ENCODE results near the gene SDS. TPM values are rescaled to one million over a fixed set of nuclear protein-coding genes. Genes with fewer than 3 reads are reported as not detected.
A peak's percentile ranks its signal among the peaks of the same experiment; 100 is the strongest.
"Not testable (repeated sequence)": the region's sequence is repeated elsewhere in the genome, so short reads cannot be mapped to it uniquely, and the experiment has no call there.

Gene SDS
- total RNA-seq, 1 donor from 2014 or later, result not detected

DNA sequence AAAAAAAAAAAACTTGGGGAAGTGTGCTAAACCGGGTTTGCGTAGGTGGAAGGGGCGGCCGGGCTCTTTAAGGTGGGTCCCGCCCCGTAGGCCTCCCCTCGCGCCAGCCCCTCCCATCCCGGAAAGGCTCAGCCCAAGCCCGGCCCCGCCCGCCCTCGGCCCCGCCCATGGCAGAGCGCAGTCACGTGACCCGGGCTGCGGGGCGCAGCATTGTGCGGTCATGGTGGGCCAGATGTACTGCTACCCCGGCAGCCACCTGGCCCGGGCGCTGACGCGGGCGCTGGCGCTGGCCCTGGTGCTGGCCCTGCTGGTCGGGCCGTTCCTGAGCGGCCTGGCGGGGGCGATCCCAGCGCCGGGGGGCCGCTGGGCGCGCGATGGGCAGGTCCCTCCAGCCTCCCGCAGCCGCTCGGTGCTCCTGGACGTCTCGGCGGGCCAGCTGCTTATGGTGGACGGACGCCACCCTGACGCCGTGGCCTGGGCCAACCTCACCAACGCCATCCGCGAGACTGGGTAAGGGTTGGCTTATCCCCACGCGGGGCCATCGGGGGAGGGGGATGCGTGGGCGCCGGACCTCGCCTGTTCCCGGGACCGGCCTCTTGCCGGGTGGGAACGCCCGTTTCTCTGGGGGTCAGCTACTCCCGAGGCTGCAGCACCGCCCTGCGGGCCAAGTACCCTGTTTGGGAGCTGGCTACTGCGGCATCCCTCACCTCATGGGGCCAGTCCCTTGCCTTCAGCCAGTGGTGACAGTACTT, 45.1 kb downstream of the SDS start, which contains the start of gene PLBD2:
PLBD2 (plus strand) TSS at position 207 of the 752 bp plus-strand sequence; CDS start at position 221, 14 bp downstream.
- Histone ChIP-seq H3K9me3 (ENCODE audit: control insufficient read depth in 3 of 3, low read length in 3 of 3) (no peaks in the 10 kb centered on the region), H3K36me3 (ENCODE audit: control insufficient read depth in 3 of 3, insufficient read depth in 3 of 3, low read length in 3 of 3) (no peaks in the 10 kb centered on the region), H3K9ac (ENCODE audit: low read depth in 1 of 3, low read length in 3 of 3) (peak within 1 kb of the TSS; percentile 82 to 92 (median 90)), H3K27ac (ENCODE audit: low read depth, low read length) (peak within 1 kb of the TSS; percentile 85), H3K4me1 (ENCODE audit: control insufficient read depth in 3 of 3, insufficient read depth in 3 of 3, low read length in 3 of 3) (peaks cover 14 to 23% (median 16%) of the 10 kb centered on the region in 3 donors), H3K4me3 (ENCODE audit: low read length in 3 of 3) (peak within 1 kb of the TSS; percentile 84 to 89 (median 85)), H3K27me3 (ENCODE audit: control insufficient read depth in 3 of 3, insufficient read depth in 3 of 3, low read length in 3 of 3) (no peaks in the 10 kb centered on the region)

GRCh38 chr12:113354192-113354591, 49.5 kb downstream of the SDS start:
- not testable (repeated sequence) for H3K27me3 ChIP-seq (ENCODE audit: control insufficient read depth in 3 of 3, insufficient read depth in 3 of 3, low read length in 3 of 3); H3K36me3 ChIP-seq (ENCODE audit: control insufficient read depth in 3 of 3, insufficient read depth in 3 of 3, low read length in 3 of 3); H3K9ac ChIP-seq (ENCODE audit: low read depth in 1 of 3, low read length in 3 of 3); H3K4me1 ChIP-seq (ENCODE audit: control insufficient read depth in 3 of 3, insufficient read depth in 3 of 3, low read length in 3 of 3); H3K4me3 ChIP-seq (ENCODE audit: low read length in 3 of 3); H3K27ac ChIP-seq (ENCODE audit: low read depth, low read length); H3K9me3 ChIP-seq (ENCODE audit: control insufficient read depth in 3 of 3, low read length in 3 of 3)

GRCh38 chr12:113351089-113351488, 52.6 kb downstream of the SDS start:
- H3K36me3 ChIP-seq (ENCODE audit: control insufficient read depth in 3 of 3, insufficient read depth in 3 of 3, low read length in 3 of 3), result no peaks in the 10 kb centered on the region
- H3K4me3 ChIP-seq (ENCODE audit: low read length in 3 of 3), result no peak overlapping the region
- no peaks in the 10 kb centered on the region for H3K27me3 ChIP-seq (ENCODE audit: control insufficient read depth in 3 of 3, insufficient read depth in 3 of 3, low read length in 3 of 3)
- no peaks in the 10 kb centered on the region for H3K9me3 ChIP-seq (ENCODE audit: control insufficient read depth in 3 of 3, low read length in 3 of 3)
- H3K4me1 ChIP-seq (ENCODE audit: control insufficient read depth in 3 of 3, insufficient read depth in 3 of 3, low read length in 3 of 3), result no peaks in the 10 kb centered on the region
- H3K9ac ChIP-seq (ENCODE audit: low read depth in 1 of 3, low read length in 3 of 3), result no peak overlapping the region
- H3K27ac ChIP-seq (ENCODE audit: low read depth, low read length), result no peak overlapping the region

DNA sequence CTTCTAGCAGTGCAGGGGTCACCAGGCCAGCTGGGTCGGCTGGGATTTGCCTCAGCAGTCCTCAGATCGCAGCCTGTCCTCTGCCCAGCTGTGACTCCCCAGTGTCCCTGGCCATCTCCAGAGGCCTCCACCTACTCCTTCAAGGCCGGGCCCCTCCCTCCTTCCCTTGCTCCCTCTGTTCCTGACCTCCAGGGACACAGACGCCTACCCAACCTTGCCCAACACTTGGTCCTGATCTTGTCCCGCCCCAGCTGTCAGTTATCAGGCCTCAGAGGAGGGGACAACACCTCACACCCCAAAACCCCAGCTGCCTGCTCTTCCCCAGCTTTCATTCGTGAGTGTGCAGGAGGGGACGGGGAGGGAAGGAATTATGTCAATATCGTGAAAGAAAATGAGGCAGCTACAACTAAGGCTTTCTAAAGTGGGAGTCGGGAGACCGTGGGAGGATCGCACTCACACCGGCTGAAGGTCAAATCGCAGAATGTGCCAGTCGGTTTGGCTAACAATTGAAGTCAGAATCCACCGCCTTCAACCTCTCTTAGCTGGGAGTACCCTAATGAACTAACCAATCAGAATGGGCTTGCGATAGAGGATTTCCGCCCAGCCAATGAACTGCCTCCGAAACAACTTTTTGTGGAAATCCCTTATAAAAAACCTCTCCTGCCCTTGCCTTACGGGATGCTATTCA, 54.7 kb downstream of the SDS start:
- Histone ChIP-seq H3K9me3 (ENCODE audit: control insufficient read depth in 3 of 3, low read length in 3 of 3) (no peaks in the 10 kb centered on the region), H3K4me1 (ENCODE audit: control insufficient read depth in 3 of 3, insufficient read depth in 3 of 3, low read length in 3 of 3) (no peaks in the 10 kb centered on the region), H3K9ac (ENCODE audit: low read depth in 1 of 3, low read length in 3 of 3) (no peak overlapping the region), H3K4me3 (ENCODE audit: low read length in 3 of 3) (no peak overlapping the region), H3K36me3 (ENCODE audit: control insufficient read depth in 3 of 3, insufficient read depth in 3 of 3, low read length in 3 of 3) (no peaks in the 10 kb centered on the region), H3K27ac (ENCODE audit: low read depth, low read length) (no peak overlapping the region), H3K27me3 (ENCODE audit: control insufficient read depth in 3 of 3, insufficient read depth in 3 of 3, low read length in 3 of 3) (no peaks in the 10 kb centered on the region)

GRCh38 chr12:113347892-113348291, 55.8 kb downstream of the SDS start:
- H3K27me3 ChIP-seq (ENCODE audit: control insufficient read depth in 3 of 3, insufficient read depth in 3 of 3, low read length in 3 of 3), result no peaks in the 10 kb centered on the region
- H3K36me3 ChIP-seq (ENCODE audit: control insufficient read depth in 3 of 3, insufficient read depth in 3 of 3, low read length in 3 of 3), result no peaks in the 10 kb centered on the region
- no peak overlapping the region for H3K27ac ChIP-seq (ENCODE audit: low read depth, low read length)
- no peak overlapping the region for H3K4me3 ChIP-seq (ENCODE audit: low read length in 3 of 3)
- no peaks in the 10 kb centered on the region for H3K9me3 ChIP-seq (ENCODE audit: control insufficient read depth in 3 of 3, low read length in 3 of 3)
- H3K9ac ChIP-seq (ENCODE audit: low read depth in 1 of 3, low read length in 3 of 3), result no peak overlapping the region
- no peaks in the 10 kb centered on the region for H3K4me1 ChIP-seq (ENCODE audit: control insufficient read depth in 3 of 3, insufficient read depth in 3 of 3, low read length in 3 of 3)

DNA sequence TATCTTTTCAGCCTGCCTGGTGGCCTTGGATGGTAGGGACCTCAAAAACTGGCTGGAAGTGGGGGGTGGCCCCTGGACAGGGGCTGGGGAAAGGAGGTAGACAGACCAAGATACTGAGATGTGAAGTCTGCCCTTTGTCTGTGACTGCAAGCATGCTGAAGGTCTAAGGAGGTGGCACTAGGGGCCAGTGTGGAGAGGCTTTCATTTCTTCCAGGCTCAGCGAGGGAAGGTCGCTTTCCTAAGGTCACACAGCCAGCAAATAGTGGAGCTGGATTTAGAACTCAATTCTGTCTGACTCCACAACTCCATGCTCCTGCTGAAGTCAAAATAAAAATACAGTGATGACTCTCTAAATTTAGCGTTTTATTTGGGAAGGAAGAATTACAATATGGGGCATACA, 56.6 kb downstream of the SDS start:
- Histone ChIP-seq H3K9me3 (ENCODE audit: control insufficient read depth in 3 of 3, low read length in 3 of 3) (no peaks in the 10 kb centered on the region), H3K27ac (ENCODE audit: low read depth, low read length) (no peak overlapping the region), H3K36me3 (ENCODE audit: control insufficient read depth in 3 of 3, insufficient read depth in 3 of 3, low read length in 3 of 3) (no peaks in the 10 kb centered on the region), H3K4me1 (ENCODE audit: control insufficient read depth in 3 of 3, insufficient read depth in 3 of 3, low read length in 3 of 3) (no peaks in the 10 kb centered on the region), H3K4me3 (ENCODE audit: low read length in 3 of 3) (no peak overlapping the region), H3K27me3 (ENCODE audit: control insufficient read depth in 3 of 3, insufficient read depth in 3 of 3, low read length in 3 of 3) (no peaks in the 10 kb centered on the region), H3K9ac (ENCODE audit: low read depth in 1 of 3, low read length in 3 of 3) (no peak overlapping the region)

DNA sequence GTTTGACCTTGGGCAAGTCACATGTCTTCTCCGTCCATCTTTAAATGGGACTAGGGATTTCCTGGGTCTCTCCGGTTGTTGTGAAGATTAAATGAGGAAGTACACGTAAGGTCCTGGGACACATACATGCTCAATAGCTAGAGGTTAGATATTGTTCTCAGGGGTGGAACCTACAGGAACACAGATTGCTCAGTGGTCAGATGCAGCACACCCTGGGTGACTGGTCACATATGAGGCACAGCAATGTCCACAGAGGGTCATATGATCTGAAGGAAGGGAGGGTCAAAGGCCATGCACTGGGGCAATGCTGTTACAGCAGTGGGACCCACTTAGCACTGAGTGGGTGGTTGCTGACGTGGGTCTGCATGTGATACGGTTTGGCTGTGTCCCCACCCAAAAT, 57.3 kb downstream of the SDS start:
- Histone ChIP-seq H3K27me3 (ENCODE audit: control insufficient read depth in 3 of 3, insufficient read depth in 3 of 3, low read length in 3 of 3) (no peaks in the 10 kb centered on the region), H3K36me3 (ENCODE audit: control insufficient read depth in 3 of 3, insufficient read depth in 3 of 3, low read length in 3 of 3) (no peaks in the 10 kb centered on the region), H3K27ac (ENCODE audit: low read depth, low read length) (no peak overlapping the region), H3K4me3 (ENCODE audit: low read length in 3 of 3) (no peak overlapping the region), H3K4me1 (ENCODE audit: control insufficient read depth in 3 of 3, insufficient read depth in 3 of 3, low read length in 3 of 3) (no peaks in the 10 kb centered on the region), H3K9ac (ENCODE audit: low read depth in 1 of 3, low read length in 3 of 3) (no peak overlapping the region), H3K9me3 (ENCODE audit: control insufficient read depth in 3 of 3, low read length in 3 of 3) (no peaks in the 10 kb centered on the region)

GRCh38 chr12:113345318-113345717, 58.4 kb downstream of the SDS start:
- Histone ChIP-seq H3K4me3 (ENCODE audit: low read length in 3 of 3) (no peak overlapping the region), H3K36me3 (ENCODE audit: control insufficient read depth in 3 of 3, insufficient read depth in 3 of 3, low read length in 3 of 3) (no peaks in the 10 kb centered on the region), H3K4me1 (ENCODE audit: control insufficient read depth in 3 of 3, insufficient read depth in 3 of 3, low read length in 3 of 3) (no peaks in the 10 kb centered on the region), H3K27me3 (ENCODE audit: control insufficient read depth in 3 of 3, insufficient read depth in 3 of 3, low read length in 3 of 3) (no peaks in the 10 kb centered on the region), H3K9me3 (ENCODE audit: control insufficient read depth in 3 of 3, low read length in 3 of 3) (no peaks in the 10 kb centered on the region), H3K9ac (ENCODE audit: low read depth in 1 of 3, low read length in 3 of 3) (no peak overlapping the region), H3K27ac (ENCODE audit: low read depth, low read length) (no peak overlapping the region)
